GM19193 (cell line): ENCODE data around the gene HGFAC.

Experiments used
- POLR2A ChIP-seq: IDR thresholded peaks from 4 replicates; pipeline ENCODE4 v1.6.1; 2011; ENCODE audit not compliant: insufficient read depth, insufficient read length; ENCODE audit errors: extremely low read depth

Gene HGFAC

DNA sequence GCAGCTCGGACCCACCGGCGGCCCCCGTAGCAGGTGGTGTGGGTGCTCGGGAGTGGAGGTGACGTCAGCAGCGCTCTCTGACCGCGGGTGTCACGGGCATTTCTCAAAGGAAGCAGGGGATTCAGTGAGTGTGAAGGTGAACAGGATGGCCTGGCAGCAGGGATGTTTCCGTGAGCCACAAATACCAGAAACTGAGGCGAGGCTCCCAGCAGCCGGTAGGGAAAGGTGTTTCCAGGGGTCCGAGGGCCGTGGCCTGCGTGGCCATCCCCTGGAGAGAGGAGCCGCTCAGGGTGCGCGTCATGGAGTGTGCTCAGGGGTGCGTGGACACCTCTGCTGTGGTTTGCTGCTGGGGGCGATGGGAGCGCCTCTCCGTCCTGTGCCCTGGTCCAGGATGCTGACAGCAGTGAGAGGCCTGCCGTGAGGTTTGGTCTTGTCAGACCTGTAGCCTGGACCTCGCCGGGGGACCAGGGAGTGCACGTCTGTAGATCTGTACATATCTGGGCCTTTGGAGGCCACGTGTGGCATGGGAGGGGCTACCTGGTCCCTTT is 10.2 kb upstream of the HGFAC start:
- TF ChIP-seq POLR2A, result no peak

DNA sequence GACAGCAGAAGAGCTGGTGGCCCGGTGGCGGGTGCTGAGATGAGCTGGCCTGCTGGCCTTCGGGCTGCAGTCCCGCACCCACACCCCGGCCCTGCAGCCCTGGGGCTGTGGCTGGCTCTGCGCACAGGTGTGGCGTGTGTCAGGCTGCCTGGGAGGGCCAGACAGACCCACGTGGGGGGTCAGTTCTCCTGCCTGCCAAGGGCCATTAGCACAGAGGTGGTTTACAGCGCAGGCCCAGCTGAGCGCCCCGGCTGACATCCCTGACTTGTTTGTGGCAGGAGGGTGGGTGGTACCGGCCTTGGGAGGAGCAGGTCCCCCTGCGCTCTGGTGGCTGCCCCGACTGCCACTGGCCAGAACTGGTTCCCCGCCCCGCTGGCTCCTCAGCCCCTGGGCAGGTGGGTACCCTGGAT is 9.4 kb upstream of the HGFAC start:
- no peak for TF ChIP-seq POLR2A

DNA sequence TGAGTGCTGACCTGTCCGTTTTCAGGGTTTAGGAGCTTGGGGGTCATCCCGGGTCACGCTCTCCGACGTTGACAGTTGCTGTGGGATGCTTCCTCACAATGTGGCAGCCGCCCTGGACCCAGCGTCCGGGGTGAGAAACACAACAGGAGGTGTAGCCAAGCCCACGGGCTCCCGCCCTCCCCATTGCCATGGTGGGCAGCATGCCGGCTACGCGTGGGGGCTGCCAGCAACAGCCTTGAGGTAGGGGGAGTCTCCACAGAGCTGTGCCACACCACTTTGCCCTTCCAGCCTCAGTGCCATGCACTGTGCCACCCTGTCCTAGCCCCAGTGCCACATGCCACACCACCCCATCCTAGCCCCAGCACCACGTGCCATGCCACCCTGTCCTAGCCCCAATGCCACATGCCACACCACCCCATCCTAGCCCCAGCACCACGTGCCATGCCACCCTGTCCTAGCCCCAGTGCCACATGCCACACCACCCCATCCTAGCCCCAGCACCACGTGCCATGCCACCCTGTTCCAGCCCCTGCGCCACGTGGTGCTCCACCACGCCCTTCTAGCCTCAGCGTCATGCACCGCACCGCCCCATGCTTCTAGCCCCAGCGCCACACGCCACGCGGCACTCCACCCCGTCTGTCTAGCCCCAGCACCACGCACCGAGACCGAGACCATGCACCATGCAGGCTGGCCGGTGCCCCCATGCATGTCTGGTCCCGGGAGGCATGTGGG is 8.5 kb upstream of the HGFAC start:
- TF ChIP-seq POLR2A, result no peak

DNA sequence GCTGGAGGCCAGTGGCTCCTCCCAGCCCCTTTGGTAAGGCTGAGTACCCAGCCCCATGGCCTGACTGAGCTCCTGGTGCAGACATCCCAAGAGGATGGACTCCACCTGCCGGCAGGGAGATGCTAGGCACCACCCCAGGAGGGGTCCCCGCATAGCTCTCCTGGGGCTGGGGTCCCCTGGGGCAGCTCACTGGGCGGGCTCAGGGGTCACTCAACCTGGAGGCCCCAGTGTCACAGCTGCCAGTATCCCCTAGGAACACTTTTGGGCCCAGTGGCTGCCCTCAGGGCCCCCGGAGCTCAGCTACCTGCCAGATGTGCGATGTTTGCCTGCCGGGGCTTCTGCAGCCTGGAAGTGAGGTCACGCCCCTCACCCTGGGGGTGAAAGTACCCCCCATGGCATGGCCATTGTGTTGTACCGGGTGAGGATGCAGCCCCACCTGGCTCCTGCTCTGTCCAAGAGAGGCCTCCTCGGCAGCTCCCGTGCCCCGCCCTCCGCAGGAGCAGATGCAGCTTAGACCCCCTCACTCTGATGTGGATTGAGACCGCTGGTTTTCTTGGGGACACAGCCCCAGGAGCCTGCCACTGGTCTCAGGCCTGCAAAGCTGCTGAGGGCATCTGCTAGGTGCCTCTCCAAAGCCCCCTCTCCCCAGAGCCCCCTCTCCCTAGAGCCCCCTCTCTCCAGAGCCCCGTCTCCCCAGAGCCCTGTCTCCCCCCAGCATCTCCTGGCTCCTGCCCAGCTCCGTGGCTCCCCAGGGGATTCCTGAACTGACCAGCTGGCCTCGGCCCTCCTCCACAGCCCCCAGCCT is 6.7 kb upstream of the HGFAC start:
- TF ChIP-seq POLR2A, result no peak

DNA sequence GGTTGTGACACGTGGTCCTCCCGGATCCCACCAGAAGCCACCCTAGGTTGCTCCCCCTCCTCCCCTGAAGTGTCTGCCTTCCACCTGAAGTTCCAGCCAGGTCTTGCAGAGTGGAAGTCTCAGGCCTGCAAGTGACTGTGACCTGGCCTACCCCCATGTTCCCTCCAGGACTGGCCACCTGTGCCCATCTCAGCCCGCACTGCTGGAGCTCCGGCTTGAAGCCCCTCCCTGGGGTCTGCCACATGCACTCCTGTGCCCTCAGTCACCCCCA is 6.1 kb upstream of the HGFAC start:
- no peak for TF ChIP-seq POLR2A

DNA sequence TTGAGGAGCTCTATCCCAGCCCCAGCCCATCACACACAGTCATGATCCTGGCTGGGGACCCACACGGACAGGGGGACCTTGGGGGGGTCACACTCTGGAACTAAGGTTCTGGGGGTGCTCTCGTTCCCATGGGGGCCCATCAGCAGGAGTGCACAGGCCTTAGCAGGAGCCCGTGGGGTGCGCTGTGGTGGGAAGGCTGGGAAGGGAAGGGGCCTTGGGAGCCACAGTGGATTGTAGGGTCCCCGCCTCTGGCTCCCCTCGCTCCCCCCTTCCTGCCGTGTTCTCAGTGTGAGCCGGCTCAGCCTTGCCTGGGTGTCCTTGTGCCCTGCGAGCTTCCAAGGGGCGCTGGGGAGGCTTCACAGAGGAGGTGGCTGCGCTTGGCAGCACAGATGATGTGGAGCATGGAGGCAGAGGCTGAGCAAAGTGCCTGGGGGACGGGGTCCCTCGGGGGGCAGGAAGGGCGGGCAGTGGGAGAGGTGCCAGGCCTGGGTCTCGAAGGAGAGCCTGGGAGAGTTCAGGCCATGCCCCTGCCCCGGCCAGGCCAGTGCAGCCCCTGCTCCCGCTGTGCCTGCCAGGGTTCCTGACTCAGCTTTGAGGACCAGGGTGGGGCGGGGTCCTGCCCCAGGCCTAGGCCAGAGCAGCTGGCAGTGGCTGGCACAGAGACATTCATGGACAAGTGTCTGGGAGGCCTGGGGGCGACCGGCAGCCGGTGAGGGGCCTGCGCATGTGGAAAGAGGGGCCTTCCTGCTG is 5.5 kb upstream of the HGFAC start:
- no peak for TF ChIP-seq POLR2A

DNA sequence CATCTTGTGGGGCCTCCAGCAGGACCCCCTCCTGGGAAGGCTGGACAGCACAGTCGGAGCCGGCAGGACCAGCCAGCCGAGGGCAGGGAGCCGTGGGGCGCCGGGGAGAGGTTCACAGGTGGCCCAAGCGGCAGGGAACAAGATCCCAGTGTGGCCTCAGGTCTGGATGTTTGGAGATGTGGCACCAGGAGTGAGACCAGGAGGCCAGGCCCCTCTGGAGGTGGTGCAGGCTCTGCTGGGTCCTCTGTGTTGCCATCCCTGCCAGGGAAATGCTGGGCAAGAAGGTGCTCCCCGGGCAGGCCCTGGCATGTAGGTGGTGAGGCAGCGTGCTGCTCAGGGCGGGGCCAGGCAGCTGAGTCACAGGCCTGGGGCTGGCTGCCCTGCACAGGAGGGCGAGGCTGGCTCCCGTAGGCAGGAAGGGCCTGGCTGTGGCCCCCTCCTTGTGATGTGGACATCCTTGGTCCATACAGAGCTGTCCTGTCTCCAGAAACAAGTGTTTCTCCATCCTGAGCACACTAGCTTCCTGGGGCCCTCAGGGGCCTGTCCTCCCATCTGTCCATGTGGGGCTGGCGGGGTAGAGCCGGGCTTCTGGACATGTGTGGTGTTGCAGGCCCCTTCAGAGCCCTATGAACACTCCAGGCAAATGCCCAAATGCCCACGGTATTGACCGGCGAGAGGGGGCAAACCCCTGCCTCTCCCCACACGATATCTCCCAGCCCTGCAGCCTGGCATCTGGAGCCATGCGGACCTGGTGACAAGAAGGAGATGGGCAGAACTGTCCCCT is 4.8 kb upstream of the HGFAC start:
- TF ChIP-seq POLR2A, result no peak

DNA sequence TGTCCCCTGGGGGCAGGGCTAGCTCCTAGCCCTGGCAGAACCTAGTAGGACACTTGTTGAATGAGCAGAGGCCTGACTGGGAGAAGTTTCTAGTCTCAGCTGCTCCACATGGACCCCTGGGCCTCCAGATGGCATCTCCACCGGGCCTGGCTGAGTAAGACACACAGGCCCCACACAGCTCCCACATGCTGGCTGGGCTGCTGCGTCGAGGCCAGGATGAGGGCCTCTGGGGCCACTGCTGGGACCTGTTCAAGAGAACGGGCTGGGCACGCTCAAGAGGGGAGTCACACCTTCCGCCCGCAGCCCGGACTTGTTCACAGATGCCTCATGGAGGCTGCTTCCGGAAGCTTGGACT is 4.2 kb upstream of the HGFAC start:
- no peak for TF ChIP-seq POLR2A

DNA sequence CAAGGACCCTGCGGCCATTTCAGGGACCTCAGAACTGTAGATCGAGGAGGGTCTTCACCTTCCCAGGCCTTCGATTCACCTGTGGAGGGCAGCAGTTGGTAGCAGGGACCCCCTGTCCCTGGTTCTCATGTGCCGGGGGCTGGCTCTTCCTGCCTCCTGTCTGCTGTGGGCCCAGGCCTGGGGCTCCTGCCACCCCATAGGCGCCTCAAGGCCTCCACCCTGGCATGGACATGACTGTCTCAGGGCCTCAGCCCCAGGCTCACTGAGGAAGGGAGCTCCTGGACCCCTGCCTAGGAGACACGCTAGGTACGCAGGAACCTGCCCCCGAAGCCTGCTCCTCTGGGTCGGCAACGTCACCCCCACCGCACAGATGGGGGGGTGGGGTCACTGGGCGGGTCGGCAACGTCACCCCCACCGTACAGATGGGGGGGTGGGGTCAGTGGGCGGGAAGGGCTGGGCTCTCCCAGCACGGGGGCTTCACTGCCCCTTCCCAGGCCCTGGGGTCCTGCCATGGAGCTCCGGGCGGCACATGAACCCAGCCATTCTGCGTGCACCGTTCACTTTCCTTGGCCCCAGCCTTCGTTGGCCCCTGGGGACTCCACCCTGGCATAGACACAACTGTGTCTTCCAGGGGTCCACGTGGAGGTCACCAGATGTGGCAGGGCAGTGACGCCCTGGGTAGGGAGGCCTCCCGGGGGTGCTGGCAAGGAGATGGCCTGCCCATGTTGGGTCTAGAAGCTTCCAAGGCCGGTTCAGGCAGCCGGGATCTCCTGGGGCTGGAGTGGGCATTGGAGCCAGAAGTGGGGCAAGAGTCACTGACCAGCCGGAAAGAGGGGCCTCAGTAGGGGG is 3.5 kb upstream of the HGFAC start:
- no peak for TF ChIP-seq POLR2A

DNA sequence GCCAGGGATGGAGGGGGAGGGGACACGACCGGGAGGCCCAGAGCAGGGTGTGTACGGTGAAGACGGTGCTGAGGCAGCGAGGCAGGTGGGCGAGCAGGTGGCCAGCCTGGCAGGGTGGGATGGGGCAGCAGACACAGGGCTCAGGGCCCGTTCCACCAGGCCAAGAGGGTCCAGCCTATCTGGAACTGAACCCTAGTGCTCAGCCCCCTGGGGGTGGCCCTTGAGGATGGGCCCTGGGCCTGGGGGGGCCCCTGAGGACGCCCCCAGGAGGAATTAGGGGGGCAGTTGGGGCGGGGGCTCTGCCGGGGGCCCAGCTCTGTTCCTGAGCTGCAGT is 3.0 kb upstream of the HGFAC start:
- TF ChIP-seq POLR2A, result no peak

DNA sequence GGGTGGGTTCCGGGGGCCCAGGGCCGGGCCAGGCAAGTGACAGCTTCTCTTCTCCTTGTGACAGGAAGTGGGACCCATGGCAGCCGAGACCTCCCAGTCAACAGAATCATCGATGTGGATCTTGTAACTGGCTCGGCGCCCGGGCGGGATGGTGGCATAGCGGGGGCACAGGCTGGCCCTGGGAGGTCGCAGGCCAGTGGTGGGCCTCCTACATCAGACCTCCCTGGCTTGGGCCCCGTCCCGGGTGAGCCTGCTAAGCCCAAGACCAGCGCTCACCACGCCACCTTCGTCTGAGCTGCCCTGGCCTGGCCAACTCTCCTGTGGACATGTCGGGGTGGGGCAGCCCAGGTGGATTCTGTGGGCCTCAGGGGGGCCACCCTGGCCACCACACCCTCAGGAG is 2.4 kb upstream of the HGFAC start:
- no peak for TF ChIP-seq POLR2A

DNA sequence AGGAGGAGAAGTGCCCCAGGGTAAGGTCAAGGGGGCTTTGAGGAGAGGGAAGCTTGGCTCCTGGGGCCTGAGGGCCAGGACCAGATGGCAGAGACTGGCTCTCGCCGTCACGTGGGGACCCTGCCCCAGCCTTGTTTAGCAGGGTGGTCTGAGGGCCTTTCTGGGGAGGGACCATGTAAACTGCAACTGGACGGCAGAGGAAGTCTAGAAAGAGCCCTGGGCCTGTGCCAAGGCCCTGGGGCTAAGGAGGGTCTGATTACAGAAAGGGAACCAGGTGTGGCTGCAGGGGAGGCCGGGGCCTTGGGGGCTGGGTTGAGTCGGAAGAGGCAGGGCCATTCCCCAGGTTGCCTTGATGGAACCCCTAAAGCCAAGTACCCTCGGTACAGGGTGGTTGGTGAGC is 1.8 kb upstream of the HGFAC start:
- no peak for TF ChIP-seq POLR2A

DNA sequence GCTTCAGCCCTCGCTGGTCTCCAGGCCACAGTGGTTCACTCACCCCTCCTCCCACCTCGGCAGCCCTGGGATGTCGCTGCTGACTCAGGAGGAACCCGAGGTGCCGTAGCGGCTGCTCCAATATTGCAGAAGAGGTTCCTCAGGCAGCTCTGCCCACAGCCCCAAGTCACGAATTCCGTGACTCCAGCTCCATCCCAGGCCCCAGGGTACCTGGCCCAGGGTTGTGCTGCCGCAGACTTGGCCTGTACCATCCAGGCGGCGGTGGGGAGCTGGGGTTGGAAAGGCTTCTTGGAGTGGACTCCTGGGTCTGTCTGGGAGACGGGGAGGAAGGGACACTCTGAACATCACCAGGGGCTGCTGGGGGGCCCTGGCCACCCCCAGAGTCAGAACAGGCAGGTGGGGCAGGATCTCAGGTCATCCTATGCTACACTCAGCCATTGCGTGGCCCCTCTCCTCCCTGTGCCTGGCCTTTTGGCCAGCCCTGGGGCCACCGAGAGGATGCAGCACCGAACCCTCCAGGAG is 728 bp upstream of the HGFAC start:
- no peak for TF ChIP-seq POLR2A

DNA sequence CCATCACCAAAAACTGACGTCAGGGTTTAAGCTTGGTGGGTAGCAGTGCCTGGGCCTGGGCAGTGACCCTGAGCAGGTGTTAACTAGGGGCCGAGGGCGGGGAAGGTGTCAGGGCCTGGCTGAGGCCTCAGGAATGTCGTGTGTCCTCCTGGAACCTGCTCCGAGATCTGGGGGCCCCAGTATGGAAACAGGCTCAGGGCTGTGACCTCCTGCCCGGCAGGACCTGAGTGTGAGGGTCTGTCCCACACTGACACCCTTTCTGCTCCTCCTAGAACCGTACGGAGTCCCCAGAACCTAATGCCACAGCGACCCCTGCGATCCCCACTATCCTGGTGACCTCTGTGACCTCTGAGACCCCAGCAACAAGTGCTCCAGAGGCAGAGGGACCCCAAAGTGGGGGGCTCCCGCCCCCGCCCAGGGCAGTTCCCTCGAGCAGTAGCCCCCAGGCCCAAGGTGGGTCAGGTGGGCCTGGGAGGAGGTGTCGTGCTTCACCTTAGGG is 741 bp downstream of the HGFAC start:
- no peak for TF ChIP-seq POLR2A

DNA sequence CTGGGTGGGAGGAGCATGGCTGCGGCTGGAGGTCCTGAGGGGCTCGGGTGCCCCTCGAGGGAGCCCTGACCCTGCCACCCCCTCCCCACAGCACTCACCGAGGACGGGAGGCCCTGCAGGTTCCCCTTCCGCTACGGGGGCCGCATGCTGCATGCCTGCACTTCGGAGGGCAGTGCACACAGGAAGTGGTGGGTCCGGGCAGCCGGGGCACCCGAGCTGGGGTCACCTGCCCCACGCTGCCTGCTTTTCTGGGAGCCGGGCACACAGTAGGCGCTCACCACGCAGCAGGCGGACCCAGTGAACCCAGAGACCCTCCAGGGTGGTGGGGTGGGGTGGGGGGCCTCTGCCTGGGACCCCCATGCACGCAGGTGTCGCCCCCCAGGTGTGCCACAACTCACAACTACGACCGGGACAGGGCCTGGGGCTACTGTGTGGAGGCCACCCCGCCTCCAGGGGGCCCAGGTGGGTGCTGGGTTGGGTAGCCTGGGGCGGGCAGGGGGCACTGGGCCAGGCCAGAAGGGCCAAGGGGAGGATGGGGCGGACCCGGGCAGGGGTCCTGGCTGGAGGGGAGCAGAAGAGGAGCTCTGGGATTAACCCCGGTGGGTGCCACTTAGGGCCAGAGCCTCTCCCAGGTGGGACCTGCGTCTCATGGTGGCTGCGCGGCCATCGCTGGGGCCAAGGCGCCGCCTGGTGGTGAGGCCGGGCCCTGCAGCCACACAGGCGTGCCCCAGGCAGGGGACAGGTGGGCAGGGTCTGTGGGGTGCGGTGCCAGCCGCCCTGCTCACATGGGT is 1.4 kb downstream of the HGFAC start:
- TF ChIP-seq POLR2A, result no peak
